Measurements from ENCODE around the gene CHGA. TPM values are rescaled to one million over a fixed set of nuclear protein-coding genes. Genes with fewer than 3 reads are reported as not detected.

CHGA gene
- total and polyA plus RNA-seq, 2 of the 8 experiments (the other 6 are each of a cell fraction or from before 2014, with no cell fraction given), result 17.5 to 28.2 TPM

GRCh38 chr14:92956961-92957360, 34.0 kb downstream of the CHGA start:
- Histone ChIP-seq H3K18ac (ENCODE audit: extremely low read depth, low read length) (no peak overlapping the region), H4K5ac (ENCODE audit: insufficient read length, low read depth, low read length) (no peak overlapping the region), H2BK20ac (ENCODE audit: low read length) (no peak overlapping the region), H3K23me2 (ENCODE audit: low read depth, low read length) (no peaks in the 10 kb centered on the region), H3K4me2 (ENCODE audit: insufficient read depth in 1 of 2, low read depth in 2 of 2, low read length in 2 of 2) (no peak overlapping the region), H3K4ac (replicated peaks; ENCODE audit: insufficient read length, low read depth, low read length) (no peak overlapping the region), H4K91ac (replicated peaks; ENCODE audit: insufficient read length, low read length) (no peak overlapping the region), H4K8ac (ENCODE audit: extremely low read depth, insufficient read depth, low read length) (no peak overlapping the region), H3K4me1 (replicated peaks in 1 of 4; ENCODE audit: control insufficient read depth in 3 of 4, insufficient read depth in 4 of 4, low read length in 3 of 4) (peaks cover 0 to 3% (median 0%) of the 10 kb centered on the region in 4 experiments; a peak in 1 of 7 replicates), H3K4me3 (ENCODE audit: extremely low read depth in 1 of 4, insufficient read depth in 2 of 4, low read depth in 3 of 4, low read length in 4 of 4) (no peak overlapping the region), H2BK15ac (ENCODE audit: low read length) (no peak overlapping the region), H2AK5ac (ENCODE audit: low read depth, low read length) (no peak overlapping the region), H2BK120ac (replicated peaks; ENCODE audit: low read depth, low read length) (no peak overlapping the region), H2BK5ac (ENCODE audit: low read depth, low read length) (no peak overlapping the region), H3K56ac (replicated peaks; ENCODE audit: insufficient read length, low read depth, low read length) (no peak overlapping the region), H3K27me3 (replicated peaks in 1 of 4; ENCODE audit: control insufficient read depth in 3 of 4, extremely low read depth in 1 of 4, insufficient read depth in 3 of 4, low read length in 3 of 4) (no peaks in the 10 kb centered on the region), H3K36me3 (ENCODE audit: control insufficient read depth in 2 of 4, insufficient read depth in 4 of 4, low read length in 3 of 4) (peaks cover 2 to 16% (median 11%) of the 10 kb centered on the region in 4 experiments; a peak in 7 of 8 replicates), H4K20me1 (replicated peaks in 1 of 2; ENCODE audit: control insufficient read depth in 1 of 2, insufficient read depth in 2 of 2, low read length in 2 of 2) (peaks cover 5 to 7% of the 10 kb centered on the region in 2 experiments), H3K79me1 (ENCODE audit: low read depth, low read length) (no peaks in the 10 kb centered on the region), H2AFZ (ENCODE audit: low read length) (no peak overlapping the region), H3K9me3 (ENCODE audit: insufficient read depth in 2 of 2, low read depth in 1 of 2, low read length in 1 of 2) (no peaks in the 10 kb centered on the region), H3K14ac (ENCODE audit: insufficient read length) (no peak overlapping the region), H2BK12ac (ENCODE audit: low read depth, low read length) (no peak overlapping the region), H3K23ac (ENCODE audit: insufficient read length) (no peak overlapping the region), H3K79me2 (ENCODE audit: control insufficient read depth in 1 of 2, insufficient read depth in 2 of 2, low read length in 2 of 2) (no peaks in the 10 kb centered on the region), H3K9ac (replicated peaks in 1 of 4; ENCODE audit: extremely low read depth in 1 of 4, low read depth in 3 of 4, low read length in 3 of 4) (no peak overlapping the region), H3K27ac (ENCODE audit: low read depth, low read length) (no peak overlapping the region)
- WGBS, 2 experiments (ENCODE audit: extremely low coverage in 1 of 2, insufficient coverage in 1 of 2, insufficient read length in 1 of 2, insufficient replicate concordance in 2 of 2, low coverage in 1 of 2, low lambda C conversion rate in 2 of 2, missing lambda C conversion rate in 1 of 2), result 95% methylated on average over 11 of the region's 11 CpGs; no CpG with 5 or more reads in 1 of the 2 experiments
- CTCF ChIA-PET (ENCODE audit: partially characterized antibody), result interaction anchor here (0.6 to 5.9 kb wide), 5 partner anchors 23 to 220 kb away, joined by 3 to 43 read pairs (median 5); no protein-coding TSS in a partner anchor
- FAIRE-seq (no peak), DNase-seq (ENCODE audit: low read depth in 1 of 2, low spot score in 2 of 2) (no peak)
- POLR2A ChIA-PET (ENCODE audit: partially characterized antibody), result interaction anchor here (0.5 kb wide), 1 partner anchor 28 kb away, joined by 3 read pairs; no protein-coding TSS in a partner anchor
- TF ChIP-seq USF2 (IDR thresholded peaks at IDR 0.05; ENCODE audit: low read length) (no peak), CREB1 (IDR thresholded peaks at IDR 0.05) (no peak), ASH2L (IDR thresholded peaks at IDR 0.05; ENCODE audit: low read length) (no peak), EZH2 (IDR thresholded peaks at IDR 0.05; ENCODE audit: low read depth, low read length, severe bottlenecking) (no peak), PHF8 (conservative IDR thresholded peaks at IDR 0.05; ENCODE audit: low read depth, low read length) (no peak), RNF2 (IDR thresholded peaks at IDR 0.05; ENCODE audit: borderline replicate concordance, low read depth, low read length, missing control alignments, poor library complexity, severe bottlenecking) (no peak), POLR2AphosphoS5 (IDR thresholded peaks at IDR 0.05; ENCODE audit: low read depth, low read length) (no peak), CBX8 (IDR thresholded peaks at IDR 0.05; ENCODE audit: borderline replicate concordance, low read depth, low read length) (no peak), HDAC6 (IDR thresholded peaks at IDR 0.05; ENCODE audit: low read depth, low read length) (no peak), KDM4A (IDR thresholded peaks at IDR 0.05; ENCODE audit: low read depth, low read length, severe bottlenecking) (no peak), MAX (IDR thresholded peaks at IDR 0.05) (no peak), RXRA (IDR thresholded peaks at IDR 0.05; ENCODE audit: insufficient read depth, low read depth, low read length) (no peak), TBP (IDR thresholded peaks at IDR 0.05; ENCODE audit: low read depth, low read length) (no peak)

Measured in H1 (cell line).